Lower leg skin (tissue), 4 donors: ENCODE data around the gene EFCAB8. TPM values are rescaled to one million over a fixed set of nuclear protein-coding genes. Genes with fewer than 3 reads are reported as not detected.

ENCODE experiments used
- DNase-seq, 2 donors: peaks; one replicate each; pipeline ENCODE4 v3.0.0-alpha.2; 2019; ENCODE audit warnings: low spot score in 2 of 2
- H3K4me3 ChIP-seq: fragments of 200-600 bp; sonication (generic); 2 replicates; pipeline ENCODE4 v1.5.1; 2017; ENCODE audit warnings: mild to moderate bottlenecking, low read depth; ENCODE audit not compliant: poor library complexity, severe bottlenecking
- CTCF ChIP-seq, 3 donors: fragments of 450-650 bp; IDR thresholded peaks; one replicate each; pipeline ENCODE4 v1.5.1; 2016; ENCODE audit warnings: antibody characterized with exemption in 3 of 3, mild to moderate bottlenecking in 3 of 3, moderate library complexity in 2 of 3
- POLR2A ChIP-seq, 2 donors: fragments of 450-650 bp; IDR thresholded peaks; one replicate each; pipeline ENCODE4 v1.6.1; 2016 to 2017; ENCODE audit warnings: antibody characterized with exemption in 2 of 2, mild to moderate bottlenecking in 1 of 2, moderate library complexity in 1 of 2
- WGBS, 2 donors: methylation state at CpG; one replicate each; pipeline ENCODE4 v1.1.5; 2018; 5-methylcytosine and 5-hydroxymethylcytosine counted together
- intact Hi-C: fragments of 100-400 bp; cut with DNase I; formaldehyde crosslinking; loops from one replicate; pipeline ENCODE4 v1.15.0; 2023; ENCODE audit warnings: low total_unique reads
- total RNA-seq, 4 donors: library from RNA; depleted of rRNA; stranded (reverse); fragments of >200 nt; gene quantifications; one replicate each; pipeline ENCODE4 v1.1.0, GENCODE V29; 2016

The EFCAB8 gene
- total RNA-seq, 4 donors from 2014 or later: not detected

GRCh38 chr20:33004141-33004751 lies 145.5 kb downstream of the EFCAB8 start, which contains the start of gene SUN5:
Gene SUN5, minus strand, starts transcription at chr20:33004433. Its CDS starts 93 bp downstream, at chr20:33004340.
- intact Hi-C loops: no loop called here
- no peak for DNase-seq
- TF ChIP-seq CTCF (IDR thresholded peaks at IDR 0.05) (no peak), POLR2A (IDR thresholded peaks at IDR 0.05) (no peak)
- WGBS, 2 donors: 61 to 75% methylated on average over 6 of the region's 6 CpGs
- no peak within 1 kb of the TSS for H3K4me3 ChIP-seq

GRCh38 chr20:33005132-33005566 lies 146.4 kb downstream of the EFCAB8 start:
- WGBS, 2 donors: 40 to 55% methylated on average over 4 of the region's 4 CpGs
- no peak overlapping the region for H3K4me3 ChIP-seq
- TF ChIP-seq POLR2A (IDR thresholded peaks at IDR 0.05) (no peak), CTCF (IDR thresholded peaks at IDR 0.05) (no peak)
- DNase-seq: no peak
- intact Hi-C loops: no loop called here

GRCh38 chr20:33005908-33006775 lies 147.4 kb downstream of the EFCAB8 start:
- TF ChIP-seq CTCF (IDR thresholded peaks at IDR 0.05): no peak
- no peak for TF ChIP-seq POLR2A (IDR thresholded peaks at IDR 0.05)
- no peak for DNase-seq
- 80% methylated on average over 8 of the region's 8 CpGs for WGBS, 2 donors
- H3K4me3 ChIP-seq: no peak overlapping the region
- intact Hi-C loops: no loop called here

GRCh38 chr20:33006776-33007375 lies 148.2 kb downstream of the EFCAB8 start:
- H3K4me3 ChIP-seq: no peak overlapping the region
- intact Hi-C loops: no loop called here
- TF ChIP-seq POLR2A (IDR thresholded peaks at IDR 0.05): no peak
- TF ChIP-seq CTCF (IDR thresholded peaks at IDR 0.05): no peak
- DNase-seq: no peak
- WGBS, 2 donors: 69 to 70% methylated on average over 8 of the region's 8 CpGs

- no peak for TF ChIP-seq CTCF (IDR thresholded peaks at IDR 0.05)
- TF ChIP-seq POLR2A (IDR thresholded peaks at IDR 0.05): no peak
- intact Hi-C loops: no loop called here
- 83 to 86% methylated on average over 10 to 11 of the region's 11 CpGs for WGBS, 2 donors
- H3K4me3 ChIP-seq: no peak within 1 kb of the TSS
- no peak for DNase-seq
Observed at GRCh38 chr20:33007376-33008335, 148.9 kb downstream of the EFCAB8 start, which contains the start of gene BPIFB2. Gene BPIFB2, plus strand, starts transcription at chr20:33007704. Its CDS starts 871 bp downstream, at chr20:33008575.
